Right lobe of liver (tissue), 6 donors: Measurements from ENCODE around the gene RPL32. TPM values are rescaled to one million over a fixed set of nuclear protein-coding genes. Genes with fewer than 3 reads are reported as not detected.

Experiments
- ATAC-seq, 4 donors: fragments of 200-7000 bp; cut with Tn5 transposase; one replicate each; pipeline ENCODE4 v1.9.1; 2020; ENCODE audit warnings: mild to moderate bottlenecking in 4 of 4, moderate library complexity in 4 of 4
- DNase-seq, 3 donors: peaks; one replicate each; pipeline ENCODE4 v3.0.0-alpha.2; 2020
- H3K27ac ChIP-seq, 3 donors: fragments of 200-600 bp; one replicate each; pipeline ENCODE4 v1.8.0; 2022
- H3K27me3 ChIP-seq, 2 donors: fragments of 200-600 bp; one replicate each; pipeline ENCODE4 v1.8.0; 2022
- H3K36me3 ChIP-seq, 4 donors: fragments of 200-600 bp; sonication (generic) in 1 of 4; one replicate each; pipeline versions ENCODE4 v1.5.1 to v1.8.0; 2017 to 2022; ENCODE audit warnings: control low read depth in 1 of 4
- H3K4me1 ChIP-seq, 4 donors: fragments of 200-600 bp; sonication (generic) in 1 of 4; one replicate each; pipeline versions ENCODE4 v1.5.1 to v1.8.0; 2017 to 2022; ENCODE audit warnings: control low read depth in 1 of 4
- H3K4me3 ChIP-seq, 3 donors: fragments of 200-600 bp; one replicate each; pipeline ENCODE4 v1.8.0; 2022
- H3K9me3 ChIP-seq, 4 donors: fragments of 200-600 bp; sonication (generic) in 1 of 4; one replicate each; pipeline versions ENCODE4 v1.5.1 to v1.8.0; 2017 to 2022; ENCODE audit warnings: control low read depth in 1 of 4
- POLR2A ChIP-seq: fragments of 450-650 bp; IDR thresholded peaks from one replicate; pipeline ENCODE4 v1.6.1; 2017; ENCODE audit warnings: antibody characterized with exemption, mild to moderate bottlenecking
- WGBS: methylation state at CpG from one replicate; pipeline ENCODE4 v1.1.6; 2018; ENCODE audit warnings: low coverage, low lambda C conversion rate; ENCODE audit not compliant: insufficient coverage; ENCODE audit errors: missing lambda C conversion rate; 5-methylcytosine and 5-hydroxymethylcytosine counted together
- intact Hi-C, 2 donors: fragments of 100-400 bp; cut with DNase I; formaldehyde crosslinking; loops; one replicate each; pipeline versions ENCODE4 v1.11.2 to v1.14.1; 2022
- total RNA-seq, 6 experiments: library from RNA; depleted of rRNA in 2 of 6; stranded (reverse); fragments of >200 nt in 2 of 6; fragmentation: NEBNext Ultra II Directional in 3 of 6; extraction: Animal tissue kit (Norgen Biotek cat#: 25700) in 3 of 6; gene quantifications; one replicate each; pipeline versions ENCODE4 v1.1.0 to v1.2.4, GENCODE V29; 2016 to 2023
- TF ChIP-seq, protein P1 (sequence below), 4 donors: fragments of 200-600 bp in 3 of 4; fragments of 450-650 bp in 1 of 4; IDR thresholded peaks; one replicate each; pipeline versions ENCODE4 v1.5.1 to v1.8.0; 2016 to 2022; ENCODE audit warnings: antibody characterized with exemption in 4 of 4, mild to moderate bottlenecking in 2 of 4
- donor health status: DM: no; HTN: yes; CAD: no.
- donor health status: DM: no; HTN: no; CAD: no.
- donor health status: DM: no; HTN: no; CAD: no.
- donor health status: DM: no; HTN: yes; CAD: no.
- donor health status: DM: no; HTN: yes; CAD: no.

The RPL32 gene
- total RNA-seq, 6 experiments from 2014 or later: 322 to 555 (median 472) TPM

DNA sequence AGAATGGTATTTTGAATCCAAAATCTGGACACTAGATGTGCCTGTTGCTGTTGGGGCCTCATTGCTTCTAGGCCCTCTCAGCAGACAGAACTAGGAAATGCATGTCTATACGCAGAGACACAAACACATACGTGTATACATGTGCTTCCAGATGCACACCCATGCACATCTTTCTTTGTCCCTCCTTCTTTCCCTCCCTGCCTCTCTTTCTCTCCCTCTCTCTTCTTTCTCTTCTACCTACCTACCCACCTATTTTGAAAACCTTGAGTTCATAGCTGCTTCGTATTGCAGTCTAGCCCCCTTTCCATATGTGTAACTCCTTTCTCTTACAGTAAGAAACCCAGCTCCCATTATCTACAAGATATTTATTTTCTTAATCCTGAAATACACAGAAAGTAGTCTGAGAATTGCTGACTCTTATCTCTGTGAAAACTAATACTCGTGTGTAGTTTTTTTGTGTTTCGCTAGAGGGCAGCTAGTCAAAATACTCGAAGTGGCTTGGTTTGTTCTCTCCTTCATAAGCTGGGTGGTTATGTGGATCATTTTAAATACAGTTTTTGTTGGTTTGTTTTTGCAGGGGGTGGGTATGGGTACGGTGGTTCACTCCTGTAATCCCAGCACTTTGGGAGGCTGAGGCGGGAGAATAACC lies 18.5 kb downstream of the RPL32 start:
- Histone ChIP-seq H3K4me1 (no peaks in the 10 kb centered on the region), H3K36me3 (no peaks in the 10 kb centered on the region), H3K9me3 (no peaks in the 10 kb centered on the region), H3K27ac (no peak overlapping the region), H3K4me3 (no peak overlapping the region), H3K27me3 (no peaks in the 10 kb centered on the region)
- intact Hi-C loops: no loop called here
- 41% methylated on average over 8 of the region's 8 CpGs for WGBS
- ATAC-seq: peak; percentile 53 to 67 (median 58)
- no peak for DNase-seq
- no peak for TF ChIP-seq POLR2A
- TF ChIP-seq, protein P1, sequence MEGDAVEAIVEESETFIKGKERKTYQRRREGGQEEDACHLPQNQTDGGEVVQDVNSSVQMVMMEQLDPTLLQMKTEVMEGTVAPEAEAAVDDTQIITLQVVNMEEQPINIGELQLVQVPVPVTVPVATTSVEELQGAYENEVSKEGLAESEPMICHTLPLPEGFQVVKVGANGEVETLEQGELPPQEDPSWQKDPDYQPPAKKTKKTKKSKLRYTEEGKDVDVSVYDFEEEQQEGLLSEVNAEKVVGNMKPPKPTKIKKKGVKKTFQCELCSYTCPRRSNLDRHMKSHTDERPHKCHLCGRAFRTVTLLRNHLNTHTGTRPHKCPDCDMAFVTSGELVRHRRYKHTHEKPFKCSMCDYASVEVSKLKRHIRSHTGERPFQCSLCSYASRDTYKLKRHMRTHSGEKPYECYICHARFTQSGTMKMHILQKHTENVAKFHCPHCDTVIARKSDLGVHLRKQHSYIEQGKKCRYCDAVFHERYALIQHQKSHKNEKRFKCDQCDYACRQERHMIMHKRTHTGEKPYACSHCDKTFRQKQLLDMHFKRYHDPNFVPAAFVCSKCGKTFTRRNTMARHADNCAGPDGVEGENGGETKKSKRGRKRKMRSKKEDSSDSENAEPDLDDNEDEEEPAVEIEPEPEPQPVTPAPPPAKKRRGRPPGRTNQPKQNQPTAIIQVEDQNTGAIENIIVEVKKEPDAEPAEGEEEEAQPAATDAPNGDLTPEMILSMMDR (IDR thresholded peaks at IDR 0.05): peak; percentile 24 to 38 (median 30)

DNA sequence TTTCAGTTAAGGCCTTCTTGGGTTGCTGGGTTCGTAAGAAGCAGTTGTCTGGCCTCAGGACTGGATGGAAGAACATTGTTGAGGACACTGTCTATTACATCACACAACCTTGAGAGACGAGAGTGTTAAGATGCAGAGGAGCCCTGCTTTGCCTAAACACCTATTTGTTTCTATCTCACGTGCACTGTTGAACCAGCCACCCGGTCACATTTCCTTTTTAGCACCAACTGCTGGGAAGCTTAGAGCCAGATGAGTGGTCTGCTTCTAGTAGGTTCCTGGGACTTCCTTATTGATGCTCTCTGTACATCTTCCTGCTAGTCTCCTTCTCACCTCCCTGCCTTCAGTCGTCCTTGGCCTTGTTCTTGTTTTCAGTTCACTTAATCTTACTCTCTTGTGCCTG lies 22.6 kb downstream of the RPL32 start:
- TF ChIP-seq, protein P1 (IDR thresholded peaks at IDR 0.05): no peak
- TF ChIP-seq POLR2A: no peak
- 62% methylated on average over 4 of the region's 5 CpGs for WGBS
- no peaks in the 10 kb centered on the region for H3K36me3 ChIP-seq

DNA sequence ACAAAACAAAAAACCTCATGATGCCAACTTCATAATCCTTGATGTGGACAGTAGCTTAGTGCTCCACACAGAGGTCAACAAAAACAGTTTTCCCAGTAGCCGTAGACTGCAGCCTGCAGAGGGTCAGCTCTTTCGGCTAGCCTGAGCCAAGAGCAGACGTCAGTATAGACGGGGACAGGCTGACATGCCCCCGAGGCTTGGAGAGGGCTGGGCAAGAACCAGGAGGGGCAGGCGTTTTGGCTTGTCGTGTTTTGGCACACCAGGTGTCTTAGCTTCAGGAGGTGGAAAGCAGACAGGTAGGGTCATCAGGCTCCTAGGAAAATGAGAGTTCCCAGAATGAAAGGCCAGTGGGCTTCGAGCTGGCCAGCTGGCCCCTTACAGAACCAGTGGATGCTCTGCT lies 23.1 kb downstream of the RPL32 start:
- WGBS: 88% methylated on average over 7 of the region's 8 CpGs
- Histone ChIP-seq H3K4me3 (no peak overlapping the region), H3K9me3 (no peaks in the 10 kb centered on the region), H3K27ac (no peak overlapping the region), H3K4me1 (no peaks in the 10 kb centered on the region), H3K27me3 (no peaks in the 10 kb centered on the region), H3K36me3 (no peaks in the 10 kb centered on the region)
- DNase-seq (no peak), ATAC-seq (no peak)
- TF ChIP-seq, protein P1 (IDR thresholded peaks at IDR 0.05): no peak
- no peak for TF ChIP-seq POLR2A
- intact Hi-C loops: no loop called here

More for the DNA sequence above, 22.6 kb downstream of the RPL32 start:
- ATAC-seq (no peak), DNase-seq (no peak)
- no peaks in the 10 kb centered on the region for H3K9me3 ChIP-seq
- no peak overlapping the region for H3K27ac ChIP-seq
- H3K27me3 ChIP-seq: no peaks in the 10 kb centered on the region
- no peaks in the 10 kb centered on the region for H3K4me1 ChIP-seq
- intact Hi-C loops: no loop called here
- no peak overlapping the region for H3K4me3 ChIP-seq

DNA sequence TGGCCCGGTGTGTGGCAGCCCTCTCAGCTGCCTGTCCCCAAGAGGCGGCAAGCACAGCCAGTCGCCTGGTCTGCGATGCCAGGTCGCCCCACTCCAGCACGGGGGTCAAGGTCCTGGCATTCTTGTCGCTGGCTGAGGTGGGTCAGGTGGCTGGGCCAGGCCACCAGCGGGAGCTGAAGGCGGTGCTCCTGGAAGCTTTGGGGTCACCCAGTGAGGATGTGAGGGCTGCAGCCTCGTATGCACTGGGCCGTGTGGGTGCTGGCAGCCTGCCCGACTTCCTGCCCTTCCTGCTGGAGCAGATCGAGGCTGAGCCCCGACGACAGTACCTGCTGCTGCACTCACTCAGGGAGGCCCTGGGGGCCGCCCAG lies 24.0 kb downstream of the RPL32 start:
- Histone ChIP-seq H3K4me3 (no peak overlapping the region), H3K27me3 (no peaks in the 10 kb centered on the region), H3K9me3 (no peaks in the 10 kb centered on the region), H3K27ac (no peak overlapping the region), H3K4me1 (no peaks in the 10 kb centered on the region), H3K36me3 (no peaks in the 10 kb centered on the region)
- TF ChIP-seq POLR2A: no peak
- TF ChIP-seq, protein P1 (IDR thresholded peaks at IDR 0.05): no peak
- WGBS: no CpG with 5 or more reads among the region's 16 CpGs
- ATAC-seq (no peak), DNase-seq (no peak)
- intact Hi-C loops: no loop called here
